Motor neuron (in vitro differentiated cells): ENCODE results near the gene ABCB1. TPM values are rescaled to one million over a fixed set of nuclear protein-coding genes. Genes with fewer than 3 reads are reported as not detected.
A peak's percentile ranks its signal among the peaks of the same experiment; 100 is the strongest.

ENCODE experiments used
- ATAC-seq, 8 experiments: fragments of 200-7000 bp; cut with Tn5 transposase; replicated peaks in 6 of 8; 2 replicates each; pipeline ENCODE4 v1.8.0; 2021; ENCODE audit warnings: mild to moderate bottlenecking in 8 of 8, moderate library complexity in 8 of 8
- H3K27ac ChIP-seq, 2 donors: fragments of 250-450 bp; sonication (Bioruptor Pico); 2 replicates each; pipeline ENCODE4 v1.9.0; 2021; ENCODE audit warnings: antibody characterized with exemption in 2 of 2, mild to moderate bottlenecking in 2 of 2, moderate library complexity in 1 of 2
- H3K4me1 ChIP-seq, 2 donors: fragments of 250-450 bp; sonication (Bioruptor Pico); replicated peaks in 1 of 2; 2 replicates each; pipeline ENCODE4 v1.6.1; 2021; ENCODE audit warnings: antibody characterized with exemption in 2 of 2, mild to moderate bottlenecking in 2 of 2, moderate library complexity in 1 of 2
- H3K4me3 ChIP-seq, 5 donors: fragments of 250-450 bp; sonication (Bioruptor Pico); 2 replicates each; pipeline ENCODE4 v1.9.0; 2021; ENCODE audit warnings: antibody characterized with exemption in 5 of 5, mild to moderate bottlenecking in 5 of 5, moderate library complexity in 4 of 5
- WGBS, 10 experiments: fragments of 450-650 bp; shearing (Covaris generic); methylation state at CpG; one replicate each; pipeline ENCODE4 v1.0.0; 2022; 5-methylcytosine and 5-hydroxymethylcytosine counted together
- in situ Hi-C, 9 experiments: fragments of 400-800 bp; cut with MboI; loops; one replicate each; pipeline ENCODE4 v1.15.0; 2021; ENCODE audit warnings: low sequenced_read_pairs in 9 of 9, low pct_unique_long_range_greater_than_20kb in 2 of 9; ENCODE audit not compliant: unreplicated experiment in 9 of 9
- total RNA-seq, 8 experiments: library from RNA; unstranded; fragments of 300-600 nt; gene quantifications; 2 replicates each; pipeline versions ENCODE4 v1.2.3 to v1.2.4, GENCODE V29; 2022

The ABCB1 gene
- total RNA-seq, 8 experiments from 2014 or later: 1.3 to 6.7 (median 2.7) TPM; not detected in 2

DNA sequence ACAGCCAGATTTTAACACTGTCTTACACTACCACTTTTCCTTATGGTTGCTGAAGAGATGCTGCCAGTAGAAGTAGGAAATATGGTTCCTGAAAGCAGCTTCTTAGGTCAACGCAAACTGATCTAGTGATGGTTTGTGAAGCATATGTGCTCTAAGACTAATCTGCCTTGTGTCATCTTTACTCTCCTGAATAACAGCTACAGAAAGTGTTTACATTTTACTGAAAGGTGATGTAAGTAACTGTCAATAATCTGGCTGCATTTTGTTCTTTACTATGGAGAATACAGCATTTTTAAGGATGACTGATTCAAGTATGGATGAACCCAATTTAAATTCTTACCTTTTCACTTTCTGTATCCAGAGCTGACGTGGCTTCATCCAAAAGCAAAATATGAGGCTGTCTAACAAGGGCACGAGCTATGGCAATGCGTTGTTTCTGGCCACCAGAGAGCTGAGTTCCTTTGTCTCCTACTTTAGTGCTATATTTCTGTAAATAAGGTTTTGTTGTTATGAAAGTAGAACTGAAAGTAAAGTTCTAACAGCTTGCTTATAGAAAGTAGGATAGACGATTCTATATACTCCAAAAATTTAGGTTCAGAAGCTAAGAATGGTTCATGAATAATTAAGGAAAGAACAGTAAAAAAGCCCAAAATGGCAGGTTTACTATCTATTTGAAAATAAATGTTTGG lies 95.0 kb downstream of the ABCB1 start:
- in situ Hi-C loops: loop anchor here in 3 of 9 experiments (25.0 kb wide), 1 partner anchor 382 kb away; the partner anchor contains the start of genes DBF4 (in 3 of the 3) and SLC25A40 (in 3 of the 3)

DNA sequence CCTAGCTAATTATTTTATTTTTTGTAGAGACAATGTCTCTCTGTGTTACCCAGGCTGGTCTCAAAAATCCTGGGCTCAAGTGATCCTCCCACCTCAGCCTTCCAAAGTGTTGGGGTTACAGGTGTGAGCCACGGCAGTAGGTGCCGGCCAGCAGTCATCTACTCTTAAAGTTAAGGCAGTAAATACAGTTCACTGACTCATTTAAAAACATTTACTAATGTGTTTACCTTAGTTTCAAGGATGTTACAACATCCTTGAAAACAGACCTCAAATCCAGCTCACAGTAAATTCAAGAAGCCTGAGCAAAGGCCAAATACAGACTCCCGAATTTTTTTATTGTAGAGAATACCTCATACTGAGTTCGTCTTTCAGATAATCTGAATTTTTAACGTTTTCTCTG lies 95.6 kb downstream of the ABCB1 start:
- no peak overlapping the region for H3K4me3 ChIP-seq
- no peak overlapping the region for H3K27ac ChIP-seq
- no peak for ATAC-seq
- peaks cover 0 to 1% of the 10 kb centered on the region in 2 donors for H3K4me1 ChIP-seq
- in situ Hi-C loops: loop anchor here in 3 of 9 experiments (25.0 kb wide), 1 partner anchor 382 kb away; the partner anchor contains the start of genes DBF4 (in 3 of the 3) and SLC25A40 (in 3 of the 3)
- 50 to 100% (median 82%) methylated on average over 2 to 5 of the region's 5 CpGs for WGBS, 10 experiments

More for the DNA sequence above, 95.0 kb downstream of the ABCB1 start:
- H3K4me1 ChIP-seq: peaks cover 6 to 7% of the 10 kb centered on the region in 2 donors
- WGBS, 10 experiments: 3 to 94% (median 73%) methylated on average over 3 to 5 of the region's 5 CpGs; no CpG with 5 or more reads in 1 of the 10 experiments
- no peak for ATAC-seq
- no peak overlapping the region for H3K4me3 ChIP-seq
- no peak overlapping the region for H3K27ac ChIP-seq

DNA sequence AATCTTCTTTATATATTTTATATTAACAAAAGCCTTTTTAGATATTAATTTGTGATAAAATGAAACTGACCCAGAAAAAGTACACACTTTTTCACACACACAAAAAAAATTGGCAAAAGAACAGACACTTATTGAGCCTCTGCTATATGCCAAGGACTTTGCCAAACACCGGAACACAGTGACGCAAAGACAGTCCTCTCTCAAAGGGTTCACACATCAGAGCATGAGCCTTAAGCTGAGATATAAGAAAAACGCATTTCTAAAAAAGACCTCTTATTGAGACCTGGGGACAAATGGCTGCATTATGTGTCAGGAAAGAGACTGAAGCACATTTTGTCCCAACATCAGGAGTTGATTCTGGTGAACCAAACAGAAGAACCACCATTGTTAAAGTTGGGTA lies 101.2 kb downstream of the ABCB1 start:
- H3K4me1 ChIP-seq: no peaks in the 10 kb centered on the region
- 21 to 100% (median 72%) methylated on average over 2 to 3 of the region's 3 CpGs; no CpG with 5 or more reads in 1 of the 10 experiments for WGBS, 10 experiments
- H3K4me3 ChIP-seq: no peak overlapping the region
- H3K27ac ChIP-seq: no peak overlapping the region
- ATAC-seq: no peak
- in situ Hi-C loops: no loop called here

DNA sequence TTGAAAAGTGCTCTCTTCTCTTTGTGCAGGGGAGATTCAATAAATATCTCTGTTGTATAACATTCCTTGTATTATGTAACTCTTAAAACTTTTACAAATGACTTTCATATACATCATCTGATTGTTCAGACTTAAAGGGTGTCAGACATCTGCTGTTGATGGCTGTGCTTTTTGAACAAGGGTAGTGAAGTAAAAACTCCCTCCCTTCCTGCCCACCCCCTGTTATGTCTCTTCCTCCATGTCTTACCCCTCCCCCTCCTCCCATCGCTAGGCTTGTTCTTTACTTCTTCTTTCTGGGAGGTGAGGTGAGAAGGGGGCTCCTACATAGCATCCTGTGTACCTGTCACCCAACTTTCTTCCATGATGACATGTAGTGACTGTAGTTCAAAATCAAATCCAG lies 101.8 kb downstream of the ABCB1 start:
- Histone ChIP-seq H3K4me3 (no peak overlapping the region), H3K4me1 (no peaks in the 10 kb centered on the region), H3K27ac (no peak overlapping the region)
- in situ Hi-C loops: no loop called here
- WGBS, 10 experiments: 0% methylated on average over 1 of the region's 1 CpG; no CpG with 5 or more reads in 9 of the 10 experiments
- no peak for ATAC-seq

DNA sequence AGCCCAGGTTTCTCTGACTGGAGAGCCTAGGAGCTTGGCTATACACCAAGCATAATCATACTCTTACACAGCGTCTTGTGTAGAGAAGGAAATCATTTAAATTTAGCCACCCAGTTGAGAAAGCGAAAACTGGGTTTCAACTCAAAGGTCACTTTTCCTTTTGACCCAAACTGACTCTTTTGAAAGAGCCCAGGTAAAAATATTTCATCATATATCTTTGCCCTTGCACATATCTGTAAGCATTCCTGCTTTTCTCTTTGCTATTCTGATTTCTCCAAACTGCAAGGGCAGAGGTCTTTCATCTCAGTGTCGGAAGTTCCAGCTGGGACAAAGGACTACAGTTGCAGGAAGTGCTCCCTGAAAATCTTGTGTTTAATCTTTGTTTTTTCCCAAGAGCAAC lies 103.2 kb downstream of the ABCB1 start:
- Histone ChIP-seq H3K4me3 (no peak overlapping the region), H3K4me1 (no peaks in the 10 kb centered on the region), H3K27ac (no peak overlapping the region)
- 32 to 100% (median 90%) methylated on average over 1 to 3 of the region's 3 CpGs; no CpG with 5 or more reads in 2 of the 10 experiments for WGBS, 10 experiments
- in situ Hi-C loops: no loop called here
- ATAC-seq: no peak

DNA sequence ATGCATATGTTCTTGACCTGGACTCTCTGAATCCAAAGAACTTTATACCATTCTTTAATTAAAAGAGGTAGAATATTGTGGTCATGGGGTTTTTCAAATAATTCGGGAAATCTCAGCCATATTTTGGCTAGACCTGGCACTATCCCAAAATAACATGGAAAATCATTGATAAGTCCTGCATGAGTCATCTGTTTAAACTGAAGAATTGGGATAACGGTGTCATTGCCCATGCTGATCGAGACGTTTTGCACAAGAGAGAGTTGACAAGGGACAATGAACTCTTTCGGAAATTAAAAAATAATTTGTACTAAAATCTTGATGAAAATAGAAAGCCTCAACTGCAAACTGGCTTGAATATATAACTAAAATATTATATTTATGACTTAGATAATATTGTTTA lies 105.3 kb downstream of the ABCB1 start:
- no peak for ATAC-seq
- WGBS, 10 experiments: 28 to 95% (median 79%) methylated on average over 1 to 5 of the region's 5 CpGs; no CpG with 5 or more reads in 2 of the 10 experiments
- H3K27ac ChIP-seq: no peak overlapping the region
- H3K4me3 ChIP-seq: no peak overlapping the region
- no peaks in the 10 kb centered on the region for H3K4me1 ChIP-seq
- in situ Hi-C loops: no loop called here

DNA sequence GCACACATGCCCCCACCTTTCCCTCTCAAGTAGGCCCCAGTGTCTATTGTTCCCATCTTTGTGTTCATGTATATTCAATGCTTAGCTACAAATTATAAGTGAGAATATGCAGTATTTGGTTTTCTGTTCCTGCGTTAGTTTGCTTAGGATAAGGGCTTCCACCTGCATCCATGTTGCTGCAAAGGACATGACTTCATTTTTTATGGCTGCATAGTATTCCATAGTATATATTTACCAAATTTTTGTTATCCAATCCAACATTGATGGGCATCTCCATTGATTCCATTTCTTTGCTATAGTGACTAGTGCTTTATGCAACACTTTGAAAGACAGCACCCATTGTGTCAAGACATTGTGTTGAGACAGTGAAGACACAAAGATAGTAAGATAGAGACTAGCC lies 106.2 kb downstream of the ABCB1 start:
- 40 to 100% (median 81%) methylated on average over 1 of the region's 1 CpG; no CpG with 5 or more reads in 4 of the 10 experiments for WGBS, 10 experiments
- H3K27ac ChIP-seq: no peak overlapping the region
- in situ Hi-C loops: no loop called here
- H3K4me3 ChIP-seq: no peak overlapping the region
- ATAC-seq: no peak
- H3K4me1 ChIP-seq: no peaks in the 10 kb centered on the region

DNA sequence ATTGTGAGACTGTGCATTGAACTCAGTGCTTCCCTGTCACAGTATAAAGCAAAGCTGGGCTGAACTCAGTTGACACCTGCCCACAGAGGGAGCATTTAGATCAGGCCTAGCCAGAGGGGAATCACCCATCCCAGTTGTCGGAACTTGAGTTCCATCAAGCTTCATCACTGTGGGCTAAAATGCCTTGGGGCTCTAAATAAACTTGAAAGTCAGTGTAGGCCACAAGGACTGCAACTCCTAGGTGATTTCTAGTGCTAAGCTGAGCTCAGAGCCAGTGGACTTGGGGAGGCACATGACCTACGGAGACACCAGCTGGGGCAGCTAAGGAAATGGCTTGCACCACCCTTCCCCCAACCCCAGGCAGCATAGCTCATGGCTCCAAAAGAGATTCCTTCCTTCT lies 117.6 kb downstream of the ABCB1 start:
- no peak overlapping the region for H3K27ac ChIP-seq
- H3K4me3 ChIP-seq: no peak overlapping the region
- in situ Hi-C loops: no loop called here
- peaks cover 11% of the 10 kb centered on the region in 2 donors for H3K4me1 ChIP-seq
- ATAC-seq: no peak
- 43 to 100% (median 82%) methylated on average over 1 to 2 of the region's 2 CpGs; no CpG with 5 or more reads in 6 of the 10 experiments for WGBS, 10 experiments

DNA sequence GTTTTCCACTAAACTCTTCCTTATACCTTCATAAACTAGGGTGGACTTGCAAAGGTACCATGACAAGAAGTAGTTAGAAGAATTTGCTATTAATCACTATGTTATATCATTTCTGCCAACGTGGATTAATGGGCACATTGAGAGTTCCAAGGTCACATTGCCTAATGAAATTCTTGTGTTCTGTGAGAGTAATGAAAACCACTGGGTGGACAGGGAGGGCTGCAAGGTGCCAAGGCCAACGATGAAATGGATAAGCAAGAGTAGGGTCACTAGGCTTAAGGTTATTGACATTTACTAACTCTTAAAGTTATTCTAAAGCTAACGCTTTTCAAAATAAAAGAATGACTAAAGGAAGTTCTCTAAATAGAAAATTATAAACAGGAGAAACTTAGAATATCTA lies 118.6 kb downstream of the ABCB1 start:
- 2 to 97% (median 88%) methylated on average over 1 to 3 of the region's 3 CpGs for WGBS, 10 experiments
- ATAC-seq: no peak
- in situ Hi-C loops: no loop called here
- Histone ChIP-seq H3K4me1 (peaks cover 11% of the 10 kb centered on the region in 2 donors), H3K27ac (no peak overlapping the region), H3K4me3 (no peak overlapping the region)

DNA sequence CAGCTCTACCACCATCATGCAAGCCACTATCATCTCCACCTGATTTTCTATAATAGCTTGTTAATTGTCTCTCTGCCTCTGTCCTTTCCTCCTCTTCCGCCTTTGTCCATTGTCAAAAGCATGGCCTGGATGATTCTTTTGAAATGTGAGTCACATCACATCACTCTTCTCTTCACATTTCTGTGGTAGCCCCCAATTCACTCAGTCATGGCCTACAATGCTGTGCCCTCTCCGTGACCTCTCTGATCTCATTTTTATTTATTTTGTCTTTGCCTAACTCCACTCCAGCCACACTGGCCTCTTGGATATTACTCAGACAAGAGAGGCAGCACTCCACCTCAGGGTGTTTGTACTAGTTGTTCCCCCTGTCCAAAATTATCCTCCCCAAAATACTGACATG lies 120.3 kb downstream of the ABCB1 start:
- in situ Hi-C loops: no loop called here
- peak in 5 of 8 experiments; percentile 20 to 65 (median 34) for ATAC-seq
- Histone ChIP-seq H3K4me1 (peaks cover 13 to 14% of the 10 kb centered on the region in 2 donors), H3K4me3 (no peak overlapping the region), H3K27ac (no peak overlapping the region)
- WGBS, 10 experiments: 15 to 65% (median 43%) methylated on average over 1 to 2 of the region's 2 CpGs; no CpG with 5 or more reads in 2 of the 10 experiments

DNA sequence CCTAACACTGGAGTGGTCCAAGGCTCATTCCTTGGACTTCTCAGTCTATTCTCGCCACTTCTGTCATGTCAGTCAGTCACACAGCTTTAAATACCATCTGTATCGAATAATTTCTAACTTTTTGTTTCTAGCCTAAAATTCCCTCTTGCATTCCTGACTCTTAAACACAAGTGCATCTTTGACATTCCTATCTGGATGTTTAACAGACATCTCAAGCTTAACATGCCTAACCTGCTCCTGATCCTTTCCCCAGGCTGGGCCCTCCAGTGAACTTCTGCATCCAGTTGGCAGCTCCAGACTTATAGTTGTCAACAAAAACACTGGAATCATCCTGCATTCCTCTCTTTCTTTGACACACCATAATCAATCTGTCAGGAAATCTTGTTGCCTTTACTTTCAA lies 120.7 kb downstream of the ABCB1 start:
- 0 to 100% (median 60%) methylated on average over 1 to 2 of the region's 2 CpGs; no CpG with 5 or more reads in 1 of the 10 experiments for WGBS, 10 experiments
- in situ Hi-C loops: no loop called here

DNA sequence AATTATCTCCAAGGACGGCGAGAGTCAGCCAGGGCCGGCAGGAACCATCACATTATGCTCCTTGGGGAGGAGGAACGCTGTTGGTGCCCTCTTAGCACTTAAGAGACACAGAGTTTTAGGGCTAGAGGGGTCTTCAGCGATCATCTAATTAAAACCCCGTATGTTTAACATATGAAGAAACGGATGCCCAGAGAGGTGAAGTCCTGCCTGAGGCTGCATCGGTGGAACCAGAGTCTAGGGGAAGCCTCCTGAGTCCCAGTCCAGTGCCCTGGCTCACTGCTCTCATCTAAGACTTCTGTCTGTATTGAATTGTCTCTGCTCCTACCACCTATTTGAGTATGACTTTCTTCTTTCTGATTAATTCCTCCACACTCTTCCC lies 124.5 kb downstream of the ABCB1 start:
- no peak for ATAC-seq
- Histone ChIP-seq H3K4me3 (peak overlapping the region in 2 of 5 donors; percentile 33 to 39), H3K4me1 (peaks cover 18 to 25% of the 10 kb centered on the region in 2 donors), H3K27ac (no peak overlapping the region)
- in situ Hi-C loops: no loop called here
- WGBS, 10 experiments: 20 to 60% (median 34%) methylated on average over 1 to 6 of the region's 8 CpGs; no CpG with 5 or more reads in 4 of the 10 experiments

More for the DNA sequence above, 120.7 kb downstream of the ABCB1 start:
- H3K27ac ChIP-seq: no peak overlapping the region
- ATAC-seq: peak in 1 of 8 experiments; percentile 8
- H3K4me3 ChIP-seq: no peak overlapping the region
- peaks cover 13 to 14% of the 10 kb centered on the region in 2 donors for H3K4me1 ChIP-seq

DNA sequence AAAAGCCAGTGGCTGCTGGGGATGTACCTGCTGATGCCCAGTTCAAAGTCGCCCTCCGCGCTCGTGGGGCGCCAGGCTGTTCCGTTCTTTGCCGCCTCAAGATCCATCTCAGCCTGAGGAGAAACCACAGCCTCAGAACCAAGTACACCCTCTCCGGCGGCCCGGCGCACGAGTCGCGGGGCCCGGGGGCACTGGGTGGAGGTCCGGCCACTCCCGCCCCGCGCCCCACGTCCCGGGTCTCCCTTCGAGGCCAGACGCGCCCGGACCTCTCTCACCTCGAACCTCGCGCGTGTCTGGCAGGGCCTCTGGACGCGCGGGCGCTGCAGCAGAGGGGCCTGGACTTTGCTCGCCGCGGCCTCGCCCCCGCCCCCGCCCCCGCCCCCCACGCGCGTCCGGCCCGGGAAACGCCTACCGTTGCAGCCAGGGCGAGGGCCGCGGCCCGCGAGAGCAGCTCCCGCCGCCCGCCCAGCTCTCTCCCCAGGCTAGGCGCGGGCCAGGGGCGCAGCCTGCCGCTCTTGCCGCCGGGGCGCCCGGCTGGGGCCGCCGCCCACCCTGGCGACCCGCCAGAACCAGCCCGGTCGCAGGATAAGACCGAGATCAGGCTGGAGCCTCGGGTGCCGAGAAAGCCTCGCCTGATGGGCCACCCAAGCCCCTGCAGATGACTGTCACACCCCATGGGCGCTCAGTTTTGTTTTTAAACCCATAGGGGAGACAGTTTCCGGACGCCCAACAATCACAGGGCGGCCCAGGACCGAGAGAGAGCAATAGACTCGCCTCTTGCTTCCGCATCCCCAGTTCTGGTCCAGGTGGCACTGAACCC lies 125.1 kb downstream of the ABCB1 start, which contains the start of gene ABCB4:
TSS of gene ABCB4 (minus strand) at position 322 of the 820 bp plus-strand sequence. CDS start at position 107, 215 bp downstream.
- WGBS, 10 experiments: 10 to 60% methylated on average over 2 to 6 of the region's 80 CpGs; no CpG with 5 or more reads in 8 of the 10 experiments
- peak within 1 kb of the TSS; percentile 28 to 40 (median 33) for H3K4me3 ChIP-seq
- H3K27ac ChIP-seq: peak within 1 kb of the TSS; percentile 64 to 78
- H3K4me1 ChIP-seq: peaks cover 17 to 25% of the 10 kb centered on the region in 2 donors
- ATAC-seq: peak; percentile 58 to 90 (median 66)
- in situ Hi-C loops: no loop called here
